Fibroblast of skin of right quadriceps (primary cell): ENCODE measurements around the gene CSTPP1.
A peak's percentile ranks its signal among the peaks of the same experiment; 100 is the strongest.
"Not testable (repeated sequence)": the region's sequence is repeated elsewhere in the genome, so short reads cannot be mapped to it uniquely, and the experiment has no call there.

Experiments
- DNase-seq: peaks from one replicate; pipeline ENCODE4 v3.0.0-alpha.2; 2013

The CSTPP1 gene

DNA sequence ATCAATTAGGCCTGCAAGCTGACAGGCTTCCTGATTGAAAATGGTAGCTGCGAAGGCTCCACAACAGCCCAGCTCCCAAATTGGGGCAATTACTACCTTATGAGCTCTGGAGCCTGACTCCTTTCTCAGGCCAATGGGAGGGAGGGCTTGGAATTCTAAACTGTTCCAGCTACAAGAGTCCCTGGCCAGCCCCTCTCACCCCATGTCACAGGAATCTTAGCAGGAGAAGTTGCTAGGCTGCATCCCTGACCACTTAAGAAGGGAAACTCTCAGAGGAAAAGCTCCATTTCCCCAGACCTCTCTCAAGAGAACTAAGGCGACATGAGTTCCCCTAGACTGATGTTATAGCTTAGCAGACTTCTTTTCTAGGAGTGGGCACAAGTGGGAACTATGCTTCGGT is 23.1 kb upstream of the CSTPP1 start:
- no peak for DNase-seq

DNA sequence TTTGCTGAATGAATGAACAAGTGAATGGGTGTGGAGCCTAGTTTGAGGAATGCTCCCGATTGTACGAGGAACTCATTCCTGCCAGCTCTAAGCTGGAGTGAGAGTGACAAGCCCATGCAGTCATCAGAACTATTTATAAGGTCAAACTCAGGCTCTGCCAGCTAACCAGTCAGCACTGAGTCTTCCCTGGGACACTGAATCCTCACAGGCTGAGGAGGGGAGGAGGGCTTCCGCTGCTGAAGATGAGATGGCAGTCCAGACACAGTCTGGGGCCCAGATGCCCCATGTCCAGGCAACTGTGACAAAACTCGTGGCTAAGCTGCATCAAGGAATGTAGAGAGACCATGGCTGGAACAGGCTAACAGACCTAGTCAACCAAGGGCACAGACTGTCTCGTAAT is 22.2 kb upstream of the CSTPP1 start:
- peak; percentile 54 for DNase-seq

DNA sequence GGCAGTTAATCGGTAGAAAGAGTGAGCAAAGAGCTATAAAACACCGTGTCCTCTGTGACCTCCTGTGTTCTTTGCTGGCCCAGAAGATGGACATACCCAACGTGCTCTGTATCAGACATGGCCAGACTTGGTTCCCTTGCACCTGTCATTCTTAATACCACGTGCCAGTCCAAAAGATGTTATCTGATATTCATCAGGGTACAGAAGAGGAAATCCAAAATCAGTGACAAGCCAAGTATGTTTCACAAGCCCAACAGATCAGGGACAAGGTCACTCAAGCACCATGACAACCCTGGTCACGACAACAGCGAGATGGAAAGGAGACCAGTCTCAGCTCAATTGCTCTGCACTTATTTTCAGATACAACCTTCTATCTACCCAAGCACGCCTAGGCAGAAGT is 21.7 kb upstream of the CSTPP1 start:
- DNase-seq: no peak

DNA sequence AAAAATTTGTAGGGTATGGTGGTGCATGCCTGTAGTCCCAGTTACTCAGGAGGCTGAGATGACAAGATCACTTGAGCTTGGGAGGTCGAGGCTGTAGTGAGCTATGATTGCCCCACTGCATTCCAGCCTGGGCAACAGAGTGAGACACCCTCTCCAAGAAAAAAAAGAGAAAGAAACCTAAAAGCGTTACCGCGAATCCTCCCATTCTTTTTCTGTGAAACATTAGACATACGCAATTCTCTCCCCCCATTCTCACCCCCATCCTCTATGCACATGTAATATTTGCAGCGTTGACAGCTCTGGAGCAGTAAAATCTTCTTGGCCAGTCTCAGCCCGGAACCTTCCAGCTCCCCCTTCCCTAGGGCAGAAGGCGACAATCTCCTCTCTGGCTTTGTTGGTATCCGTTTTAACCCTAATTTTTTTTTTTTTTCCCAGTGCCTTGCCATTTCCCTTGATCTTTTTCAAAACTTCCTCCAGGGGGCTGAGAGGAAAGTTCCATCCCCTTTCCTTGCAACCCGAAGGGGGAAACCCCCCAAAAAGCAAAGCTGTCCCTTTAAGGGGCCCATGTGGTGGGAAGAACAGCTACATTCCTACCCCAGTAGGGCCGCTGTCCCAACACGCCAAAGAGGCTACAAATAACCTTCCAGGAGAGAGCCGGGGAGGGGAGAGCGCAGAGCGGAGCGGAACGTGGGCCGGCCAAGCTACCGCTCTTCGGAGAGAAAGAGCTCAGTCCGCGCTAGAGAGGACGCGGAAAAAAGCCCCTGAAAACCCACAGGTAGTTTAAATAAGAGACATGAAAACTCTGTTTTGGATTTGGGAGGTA is 20.1 kb upstream of the CSTPP1 start:
- peak; percentile 89 for DNase-seq

DNA sequence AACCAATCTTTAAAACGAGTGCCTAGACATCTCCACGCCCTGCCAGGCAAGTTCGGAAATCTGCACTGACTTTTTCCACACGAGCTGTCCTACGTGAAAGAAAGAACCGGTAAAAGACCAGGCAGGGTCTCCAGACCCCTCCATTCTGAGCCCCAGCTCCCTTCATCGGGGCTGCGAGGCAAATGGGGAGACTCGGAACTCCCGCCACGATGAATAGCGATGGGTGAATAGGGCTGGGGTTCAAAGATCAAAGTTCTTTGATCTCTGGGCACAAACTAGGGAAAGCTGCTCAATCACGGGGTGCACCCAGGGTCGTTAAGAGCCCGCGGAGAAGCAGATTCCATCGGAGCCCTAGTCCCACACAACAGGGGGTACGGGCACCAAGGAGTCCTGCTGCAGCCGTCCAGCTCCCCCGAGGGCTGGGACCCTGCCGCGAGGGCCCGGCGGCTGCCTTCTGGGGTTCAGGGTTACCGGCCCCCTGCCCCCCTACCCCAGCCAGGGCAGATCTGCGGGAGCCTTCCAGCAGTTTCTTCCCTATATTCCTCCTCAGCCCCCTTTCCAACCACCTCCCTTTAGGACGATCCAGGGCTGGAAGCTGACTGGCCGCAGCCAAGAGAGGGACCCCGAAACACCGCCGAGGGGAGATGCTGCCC is 19.3 kb upstream of the CSTPP1 start:
- no peak for DNase-seq

DNA sequence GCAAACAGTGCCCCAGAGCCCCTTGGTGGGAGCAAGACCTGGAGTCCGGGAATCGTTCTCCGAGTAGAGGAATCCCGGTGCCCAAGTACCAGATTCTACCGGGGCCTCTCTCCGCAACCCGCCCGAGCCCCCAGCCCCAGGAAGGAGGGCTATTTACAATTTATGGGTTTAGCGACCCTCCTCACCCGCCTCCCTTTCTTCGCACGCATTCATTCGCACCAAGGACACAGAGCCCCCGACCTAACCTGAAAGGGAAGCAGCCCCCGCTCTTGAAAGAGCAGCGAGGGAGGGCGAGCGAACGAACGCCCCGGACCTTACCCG is 18.8 kb upstream of the CSTPP1 start:
- DNase-seq: no peak

DNA sequence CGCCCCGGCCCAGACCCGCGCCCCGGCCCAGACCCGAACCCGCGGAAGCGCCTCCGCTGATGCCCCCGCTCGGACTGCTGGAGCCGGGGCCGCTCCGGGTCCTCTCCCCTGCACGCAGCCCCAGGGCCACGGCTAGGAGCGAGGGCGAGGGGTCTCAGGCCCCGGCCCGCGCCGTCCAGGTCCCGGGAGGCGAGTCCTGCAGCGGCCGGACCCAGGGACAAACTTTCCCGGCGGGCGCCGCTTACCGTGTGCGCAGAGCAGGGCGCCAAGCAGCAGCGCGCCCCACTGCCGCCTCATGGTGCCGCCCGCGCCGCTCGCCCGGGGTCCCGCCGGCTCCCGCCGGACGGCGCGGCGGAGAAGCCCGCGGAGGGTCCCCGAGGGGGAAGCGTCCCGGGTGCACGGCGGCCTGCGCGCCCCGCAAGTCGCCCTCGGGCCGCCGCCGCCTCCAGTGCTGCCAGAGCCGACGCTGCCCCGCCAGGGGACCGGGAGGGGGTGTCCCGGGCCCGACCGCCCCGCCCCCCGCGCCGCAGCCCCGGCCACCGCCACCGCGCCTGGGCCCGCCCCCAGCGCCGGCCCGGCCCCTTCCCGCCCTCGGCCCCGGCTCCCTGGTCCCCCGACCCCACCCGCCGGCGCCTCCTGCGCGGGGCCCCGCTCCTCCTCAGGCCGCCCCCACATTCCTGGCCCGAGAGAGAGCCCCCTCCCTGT is 18.3 kb upstream of the CSTPP1 start, which contains the start of gene LRP4:
TSS of gene LRP4 (minus strand) at position 468 of the 705 bp plus-strand sequence. CDS start at position 297, 171 bp downstream.
- peak; percentile 38 for DNase-seq

DNA sequence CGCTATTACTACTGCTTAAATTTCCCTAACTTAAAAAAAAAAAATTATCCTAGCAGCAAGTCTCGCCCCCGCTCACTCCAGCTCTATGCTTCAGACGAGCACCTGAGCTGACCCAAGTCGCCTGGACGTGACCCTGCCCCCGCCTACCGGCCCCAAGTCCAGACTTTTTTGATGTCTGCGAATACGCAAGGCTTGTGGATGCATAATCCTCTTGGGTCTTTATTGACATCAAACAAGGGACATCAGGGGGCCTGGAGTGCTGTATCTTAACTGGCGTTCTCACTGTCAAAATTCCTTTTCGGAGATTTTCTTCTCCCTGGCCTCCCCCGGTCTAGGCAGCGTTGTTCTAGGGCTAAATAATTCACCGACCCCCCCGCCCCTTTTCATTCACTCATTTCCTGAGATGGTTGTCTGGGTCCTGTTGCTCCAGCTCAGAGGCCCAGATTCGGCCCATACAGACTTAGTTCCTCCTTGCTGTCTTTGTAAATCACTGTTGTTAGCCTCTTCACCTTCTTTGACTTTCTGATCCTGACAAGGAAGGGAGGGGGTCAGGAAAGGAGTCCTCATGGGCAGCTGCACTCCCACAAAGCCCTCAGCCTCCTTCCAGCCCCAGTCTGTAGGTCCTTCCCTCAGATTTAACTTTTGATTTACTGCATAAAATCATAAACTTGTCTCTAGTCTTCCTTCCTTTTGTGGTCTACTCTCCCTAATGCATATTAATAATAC is 17.6 kb upstream of the CSTPP1 start:
- DNase-seq: no peak

DNA sequence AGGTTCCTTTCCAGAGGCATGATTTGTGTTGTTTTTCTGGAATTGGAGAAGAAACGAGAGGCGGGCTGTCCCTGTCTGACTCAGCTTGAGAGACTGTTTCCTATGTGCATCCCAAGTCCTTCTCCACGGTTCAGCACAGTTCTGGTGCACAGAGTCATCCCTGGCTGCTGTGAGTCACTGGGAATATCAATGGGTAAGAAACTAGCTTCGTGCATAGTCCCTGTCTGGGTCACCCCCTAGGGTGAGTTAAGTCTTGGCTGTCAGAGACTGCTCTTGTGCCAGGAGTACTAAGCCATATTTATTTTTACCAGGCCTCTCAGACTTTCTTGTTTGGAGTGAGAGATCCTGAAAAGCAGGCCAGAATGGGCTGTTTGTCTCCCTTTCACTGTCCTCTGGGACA is 15.8 kb upstream of the CSTPP1 start:
- peak; percentile 99 for DNase-seq

DNA sequence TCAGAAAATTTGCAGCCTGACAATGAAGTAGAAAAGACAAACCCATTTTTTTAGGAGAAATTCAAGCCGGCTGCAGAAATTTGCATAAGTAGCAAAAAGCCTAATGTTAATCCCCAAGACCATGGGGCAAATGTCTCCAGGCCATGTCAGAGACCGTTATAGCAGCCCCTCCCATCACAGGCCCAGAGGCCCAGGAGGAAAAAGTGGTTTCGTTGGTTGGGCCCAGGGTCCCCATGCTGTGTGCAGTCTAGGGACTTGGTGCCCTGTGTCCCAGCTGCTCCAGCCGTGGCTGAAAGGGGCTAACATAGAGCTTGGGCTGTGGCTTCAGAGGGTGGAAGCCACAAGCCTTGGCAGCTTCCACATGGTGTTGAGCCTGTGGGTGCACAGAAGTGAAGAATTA is 8.6 kb upstream of the CSTPP1 start:
- not testable (repeated sequence) for DNase-seq

DNA sequence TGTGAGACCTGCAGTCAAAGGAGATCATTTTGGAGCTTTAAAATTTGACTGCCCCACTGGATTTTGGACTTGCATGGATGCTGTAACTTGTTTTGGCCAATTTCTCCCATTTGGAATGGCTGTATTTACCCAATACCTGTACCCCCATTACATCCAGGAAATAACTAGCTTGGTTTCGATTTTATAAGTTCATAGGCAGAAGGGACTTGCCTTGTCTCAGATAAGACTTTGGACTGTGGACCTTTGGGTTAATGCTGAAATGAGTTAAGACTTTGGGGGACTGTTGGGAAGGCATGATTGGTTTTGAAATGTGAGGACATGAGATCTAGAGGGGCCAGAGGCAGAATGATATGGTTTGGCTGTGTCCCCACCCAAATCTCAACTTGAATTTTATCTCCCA is 7.9 kb upstream of the CSTPP1 start:
- not testable (repeated sequence) for DNase-seq

DNA sequence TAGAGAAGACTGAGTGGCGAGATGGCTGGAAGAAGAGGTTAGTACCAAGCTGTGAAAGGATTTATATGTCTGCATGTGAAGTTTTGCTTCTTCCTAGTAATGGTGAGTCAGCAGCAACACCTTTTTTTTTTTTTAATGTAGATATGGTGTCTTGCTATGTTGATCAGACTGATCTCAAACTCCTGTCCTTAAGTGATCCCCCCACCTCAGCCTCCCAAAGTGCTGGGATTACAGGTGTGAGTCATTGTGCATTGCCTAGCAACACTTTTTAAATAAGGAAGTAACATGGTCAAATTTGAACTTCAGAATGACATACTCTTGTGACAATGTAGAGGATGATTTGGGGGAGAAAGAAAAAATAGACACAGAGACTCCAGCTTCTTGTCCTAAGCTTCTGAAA is 6.5 kb upstream of the CSTPP1 start:
- peak; percentile 82 for DNase-seq

DNA sequence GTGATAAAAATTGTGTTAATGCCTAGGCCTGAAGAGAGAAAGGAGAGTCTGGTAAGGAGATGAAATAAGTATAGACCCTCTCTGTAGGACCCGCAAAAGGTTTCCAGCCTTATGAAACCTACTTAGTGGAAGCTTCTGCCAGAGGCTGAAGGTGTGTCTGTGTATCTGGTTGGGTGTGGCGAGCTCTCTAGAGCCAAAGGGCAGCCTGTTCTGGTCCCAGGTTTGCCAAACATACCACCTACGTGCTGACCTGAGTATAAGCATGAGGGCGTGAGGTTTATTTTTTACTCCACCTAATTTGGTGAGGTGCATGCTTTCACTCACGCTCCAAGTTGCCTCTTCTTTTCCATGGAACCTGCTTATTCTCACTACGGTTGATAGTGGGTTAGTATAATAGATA is 5.6 kb downstream of the CSTPP1 start:
- DNase-seq: no peak

DNA sequence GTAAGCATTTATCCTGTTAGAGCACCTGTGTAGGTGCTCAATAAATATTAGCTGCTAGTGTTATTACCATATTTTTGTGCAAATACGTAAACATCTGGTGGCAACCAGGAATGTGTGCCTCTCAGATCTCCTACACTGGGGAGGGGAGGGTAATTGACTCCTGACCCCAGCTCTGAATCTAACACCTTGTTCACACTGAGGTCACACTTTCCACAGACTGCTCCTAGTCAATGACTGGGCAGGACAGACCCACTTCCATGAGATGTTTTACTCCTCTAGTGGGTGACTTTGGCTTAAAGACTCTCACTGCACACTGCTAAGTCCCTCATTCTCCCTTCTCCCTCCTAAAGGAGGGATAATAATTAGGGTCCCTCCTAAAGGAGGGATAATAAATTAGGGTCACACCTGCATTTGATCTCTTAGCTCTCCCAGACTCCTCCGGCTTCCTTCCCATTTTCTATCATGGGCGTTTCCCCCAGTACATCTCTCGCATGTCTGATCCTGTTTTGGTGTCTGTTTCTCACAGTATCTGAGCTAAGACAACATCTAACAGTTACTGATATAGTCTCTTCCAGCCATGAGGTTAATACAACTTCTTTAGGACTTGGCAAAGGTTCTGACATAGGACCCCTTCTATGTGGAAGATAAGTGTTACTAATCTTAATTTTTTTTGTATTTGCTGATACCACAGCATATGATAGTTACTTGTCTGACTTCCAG is 8.0 kb downstream of the CSTPP1 start:
- DNase-seq: no peak

DNA sequence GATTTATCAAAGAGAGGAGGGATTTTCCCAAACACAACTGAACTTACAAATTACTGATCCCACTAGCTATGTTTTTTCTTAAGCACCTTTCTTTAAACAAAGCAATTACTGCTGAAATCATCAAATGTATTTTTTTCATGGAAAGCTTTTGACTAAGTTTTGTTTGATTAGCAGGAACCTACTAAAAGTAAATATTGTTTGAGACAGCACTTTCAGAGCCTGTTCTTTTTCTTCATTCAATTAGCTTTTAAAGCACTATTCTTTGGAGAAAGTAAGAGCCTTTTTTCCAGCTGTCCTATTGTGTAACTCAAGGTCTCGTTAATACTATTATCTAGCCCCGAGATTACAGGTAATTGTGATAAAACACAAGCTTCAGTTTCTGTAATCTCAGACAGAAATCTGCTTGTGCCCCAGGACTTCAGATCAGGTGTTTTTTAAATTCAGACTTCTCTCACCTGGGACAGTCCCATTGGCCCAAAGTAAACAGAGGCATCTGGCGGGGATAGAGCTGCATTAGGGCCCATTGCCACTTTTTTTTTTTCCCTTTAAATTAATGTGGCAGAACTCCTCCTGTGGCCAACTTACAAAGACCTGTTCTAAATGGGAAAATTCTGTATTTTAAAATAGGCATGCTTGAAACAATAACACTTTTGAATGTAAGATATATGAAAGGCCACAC is 11.0 kb downstream of the CSTPP1 start:
- no peak for DNase-seq

DNA sequence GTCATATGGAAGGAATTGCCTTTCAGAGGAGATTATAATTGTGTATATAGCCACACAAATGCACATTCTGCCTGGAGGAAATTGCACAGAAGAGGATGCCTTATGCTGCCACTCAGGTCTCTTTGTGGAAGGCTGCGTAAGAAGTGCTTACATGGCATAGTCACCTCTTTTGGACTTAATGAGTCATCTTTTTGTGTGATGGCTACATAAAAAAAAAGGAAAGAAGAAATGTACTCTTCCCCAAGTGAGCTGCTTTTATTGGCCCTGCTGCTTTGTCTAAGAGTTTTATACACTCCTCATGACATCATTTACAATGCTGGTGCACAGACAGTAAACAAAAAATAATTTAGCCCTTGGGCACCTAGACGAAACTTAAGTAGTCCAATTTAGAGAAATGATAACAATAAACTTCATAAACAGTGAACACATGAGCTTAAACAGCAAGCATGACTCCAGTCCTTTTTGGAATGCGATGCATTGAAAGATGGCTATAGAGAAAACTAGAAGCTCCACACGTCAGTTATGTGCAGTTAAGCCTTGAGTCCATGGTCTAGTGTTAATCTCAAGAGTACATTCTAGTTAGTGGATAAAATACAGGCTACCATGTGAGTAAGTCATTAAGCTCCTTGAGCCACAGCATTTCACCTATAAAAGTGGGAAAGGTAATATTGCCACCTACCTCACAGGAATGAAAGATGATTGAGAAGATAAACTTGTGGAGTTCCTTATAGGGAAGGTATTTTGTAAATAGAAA is 12.0 kb downstream of the CSTPP1 start:
- DNase-seq: peak; percentile 80

DNA sequence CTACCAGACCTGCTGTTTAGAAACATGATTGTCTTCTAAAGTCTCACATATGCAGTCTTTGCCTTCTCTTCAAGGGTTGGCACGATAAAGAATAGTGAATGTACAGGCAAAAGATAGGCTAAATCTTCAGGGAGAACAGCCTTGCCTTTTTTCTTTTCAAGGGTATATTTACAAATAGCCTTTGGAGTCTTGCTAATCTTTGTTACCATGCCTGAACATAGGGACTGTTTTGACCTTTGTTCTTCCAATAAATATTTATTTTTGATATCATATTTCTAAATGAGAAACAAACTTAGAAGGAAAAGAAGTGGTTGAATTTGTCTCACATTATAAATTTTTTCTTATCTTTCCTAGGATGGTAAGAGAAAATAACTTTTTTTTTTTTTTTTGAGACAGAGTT is 12.7 kb downstream of the CSTPP1 start:
- no peak for DNase-seq

DNA sequence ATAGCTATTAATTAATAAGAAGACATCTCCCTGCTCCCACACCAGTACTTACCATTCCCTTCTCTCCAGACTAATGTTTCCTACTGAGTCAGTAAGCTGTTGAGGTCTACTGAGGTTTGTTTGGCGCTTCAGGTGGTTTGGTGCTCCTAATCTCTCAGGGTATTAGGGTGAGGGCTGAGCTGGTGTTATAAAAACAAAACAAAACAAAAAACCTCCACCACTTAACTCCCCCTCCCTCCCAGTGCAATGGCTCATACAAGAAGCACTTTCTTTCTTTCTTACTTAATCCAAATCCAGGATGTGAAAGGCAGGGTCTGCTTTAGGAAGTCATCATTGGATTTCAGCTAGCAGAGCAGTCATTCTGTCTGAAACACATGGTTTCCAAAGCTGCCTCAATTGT is 15.3 kb downstream of the CSTPP1 start:
- DNase-seq: no peak

DNA sequence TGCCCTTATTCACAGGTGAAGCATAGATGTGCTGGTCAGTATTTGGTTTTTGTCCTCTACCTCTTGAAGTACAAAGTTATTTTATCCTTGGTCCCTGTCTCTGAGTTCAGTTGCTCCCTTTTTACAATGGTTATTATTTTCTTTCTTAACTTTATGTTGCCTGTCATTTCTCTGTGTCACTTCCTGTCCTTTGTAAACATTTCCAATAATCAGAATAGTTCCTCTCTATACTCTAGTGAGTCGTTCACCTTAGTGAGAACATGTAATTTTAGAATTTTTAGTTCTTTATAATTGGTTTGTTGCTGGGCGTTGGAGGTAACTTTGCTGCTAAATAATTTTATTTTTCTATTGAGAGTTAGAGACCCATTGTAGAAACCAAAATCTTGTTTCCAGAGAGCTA is 16.0 kb downstream of the CSTPP1 start:
- no peak for DNase-seq

DNA sequence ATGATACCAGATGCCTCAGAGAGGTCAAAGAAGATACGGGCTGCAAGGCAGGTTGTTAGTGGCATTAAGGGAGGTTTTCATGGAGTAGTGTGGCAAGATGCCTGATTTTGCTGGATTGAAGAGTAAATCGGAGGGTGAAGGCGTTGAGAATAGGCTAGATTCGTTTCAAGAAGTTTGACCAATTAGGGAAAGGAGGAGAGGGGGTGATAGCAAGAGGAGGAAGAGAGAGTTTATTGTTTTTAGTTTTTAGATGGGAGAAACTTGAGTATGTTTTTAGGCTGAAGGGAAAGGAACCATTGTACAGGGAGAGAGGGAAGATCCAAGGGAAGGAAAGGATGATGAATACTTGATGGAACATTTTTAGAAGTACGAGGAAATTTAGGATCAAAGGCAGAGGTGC is 16.5 kb downstream of the CSTPP1 start:
- no peak for DNase-seq

DNA sequence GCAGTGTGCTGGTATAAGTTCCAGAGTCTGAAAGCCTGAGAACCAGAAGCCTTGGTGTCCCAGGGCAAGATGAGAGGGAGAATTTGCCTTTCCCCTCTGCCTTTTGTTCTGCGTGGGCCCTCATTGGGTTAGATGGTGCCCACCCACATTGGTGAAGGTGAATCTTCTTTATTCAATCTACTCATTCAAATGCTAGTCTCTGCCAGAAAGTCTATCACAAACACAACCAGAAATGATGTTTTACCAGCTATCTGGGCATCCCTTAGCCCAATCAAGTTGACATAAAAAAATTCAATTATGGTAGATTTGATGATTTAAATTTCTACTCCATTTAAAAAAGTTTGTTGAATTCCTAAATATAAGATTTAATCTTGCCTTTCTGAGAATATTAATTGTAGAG is 22.2 kb downstream of the CSTPP1 start:
- no peak for DNase-seq
